Endothelial cell of umbilical vein (primary cell): Measurements from ENCODE around the gene MAPT.

Experiments
- MAX ChIP-seq: IDR thresholded peaks from 2 replicates; pipeline ENCODE4 v1.6.1; 2011; ENCODE audit not compliant: insufficient read depth, insufficient read length
- POLR2A ChIP-seq: IDR thresholded peaks from 2 replicates; pipeline ENCODE4 v1.6.1; 2012; ENCODE audit warnings: low read depth, mild to moderate bottlenecking, control low read depth, low read length
- TF ChIP-seq, protein P1 (sequence below), 2 donors: IDR thresholded peaks; 1 replicate in 1 of 2; 2 replicates in 1 of 2; pipeline ENCODE4 v1.5.1; 2011; ENCODE audit warnings: low read length in 2 of 2, mild to moderate bottlenecking in 2 of 2, moderate library complexity in 2 of 2, control low read depth in 1 of 2, inconsistent platforms in 1 of 2, low read depth in 1 of 2; ENCODE audit not compliant: insufficient read depth in 1 of 2; ENCODE audit errors: extremely low read depth in 1 of 2

- TF ChIP-seq, protein P1, sequence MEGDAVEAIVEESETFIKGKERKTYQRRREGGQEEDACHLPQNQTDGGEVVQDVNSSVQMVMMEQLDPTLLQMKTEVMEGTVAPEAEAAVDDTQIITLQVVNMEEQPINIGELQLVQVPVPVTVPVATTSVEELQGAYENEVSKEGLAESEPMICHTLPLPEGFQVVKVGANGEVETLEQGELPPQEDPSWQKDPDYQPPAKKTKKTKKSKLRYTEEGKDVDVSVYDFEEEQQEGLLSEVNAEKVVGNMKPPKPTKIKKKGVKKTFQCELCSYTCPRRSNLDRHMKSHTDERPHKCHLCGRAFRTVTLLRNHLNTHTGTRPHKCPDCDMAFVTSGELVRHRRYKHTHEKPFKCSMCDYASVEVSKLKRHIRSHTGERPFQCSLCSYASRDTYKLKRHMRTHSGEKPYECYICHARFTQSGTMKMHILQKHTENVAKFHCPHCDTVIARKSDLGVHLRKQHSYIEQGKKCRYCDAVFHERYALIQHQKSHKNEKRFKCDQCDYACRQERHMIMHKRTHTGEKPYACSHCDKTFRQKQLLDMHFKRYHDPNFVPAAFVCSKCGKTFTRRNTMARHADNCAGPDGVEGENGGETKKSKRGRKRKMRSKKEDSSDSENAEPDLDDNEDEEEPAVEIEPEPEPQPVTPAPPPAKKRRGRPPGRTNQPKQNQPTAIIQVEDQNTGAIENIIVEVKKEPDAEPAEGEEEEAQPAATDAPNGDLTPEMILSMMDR (IDR thresholded peaks at IDR 0.05; ENCODE audit: extremely low read depth in 1 of 2, insufficient read depth in 1 of 2, low read depth in 1 of 2, low read length in 2 of 2) = no peak
- no peak for TF ChIP-seq POLR2A
- no peak for TF ChIP-seq MAX
Observed at GRCh38 chr17:45980855-45981254, 86.5 kb downstream of the MAPT start.
